Activated CD4-positive, alpha-beta memory T cell treated with anti-CD3 and anti-CD28 coated beads for 36 hours (primary cell): ENCODE results near the gene RPA3. TPM values are rescaled to one million over a fixed set of nuclear protein-coding genes. Genes with fewer than 3 reads are reported as not detected.

Experiments used
- CTCF ChIA-PET: fragments of 350-600 bp; sonication (Branson Sonifier 250); formaldehyde crosslinking; loops from one replicate; lab custom pipeline; 2021; ENCODE audit warnings: antibody characterized with exemption, inconsistent platforms; lab: Charles Lee
- POLR2A ChIA-PET: fragments of 350-600 bp; sonication (Branson Sonifier 250); formaldehyde crosslinking; loops from one replicate; lab custom pipeline; 2021; ENCODE audit warnings: antibody characterized with exemption; lab: Charles Lee
- DNase-seq: peaks from one replicate; pipeline ENCODE4 v3.0.0-alpha.2; 2020
- H3K27ac Mint-ChIP-seq: one replicate; pipeline ENCODE4 v1.8.0; 2021; ENCODE audit warnings: mixed read lengths
- H3K27me3 Mint-ChIP-seq: one replicate; pipeline ENCODE4 v1.8.0; 2021; ENCODE audit warnings: mixed read lengths
- H3K36me3 Mint-ChIP-seq: one replicate; pipeline ENCODE4 v1.8.0; 2021; ENCODE audit warnings: mixed read lengths
- H3K4me1 Mint-ChIP-seq: one replicate; pipeline ENCODE4 v1.8.0; 2021; ENCODE audit warnings: low read depth, mixed read lengths
- H3K4me3 Mint-ChIP-seq: one replicate; pipeline ENCODE4 v1.8.0; 2021; ENCODE audit warnings: mild to moderate bottlenecking, mixed read lengths
- H3K9me3 Mint-ChIP-seq: one replicate; pipeline ENCODE4 v1.8.0; 2021; ENCODE audit warnings: mixed read lengths
- intact Hi-C: fragments of 100-400 bp; cut with micrococcal nuclease; formaldehyde crosslinking; loops from one replicate; pipeline ENCODE4 v1.15.1; 2023
- total RNA-seq, 2 experiments: library from RNA; stranded (reverse); gene quantifications; one replicate each; pipeline ENCODE4 v1.2.3, GENCODE V29; 2021

RPA3 gene
- total RNA-seq, 2 experiments from 2014 or later, result 214 to 220 TPM

GRCh38 chr7:7618410-7618809 is 100.0 kb downstream of the RPA3 start:
- intact Hi-C loops, result no loop called here
- no peak for DNase-seq
- Mint-ChIP-seq H3K27ac (no peak overlapping the region), H3K4me3 (no peak overlapping the region), H3K36me3 (no peaks in the 10 kb centered on the region), H3K27me3 (no peaks in the 10 kb centered on the region), H3K9me3 (no peaks in the 10 kb centered on the region), H3K4me1 (peaks cover 5% of the 10 kb centered on the region)
- ChIA-PET CTCF (no interaction called here), POLR2A (no interaction called here)

DNA sequence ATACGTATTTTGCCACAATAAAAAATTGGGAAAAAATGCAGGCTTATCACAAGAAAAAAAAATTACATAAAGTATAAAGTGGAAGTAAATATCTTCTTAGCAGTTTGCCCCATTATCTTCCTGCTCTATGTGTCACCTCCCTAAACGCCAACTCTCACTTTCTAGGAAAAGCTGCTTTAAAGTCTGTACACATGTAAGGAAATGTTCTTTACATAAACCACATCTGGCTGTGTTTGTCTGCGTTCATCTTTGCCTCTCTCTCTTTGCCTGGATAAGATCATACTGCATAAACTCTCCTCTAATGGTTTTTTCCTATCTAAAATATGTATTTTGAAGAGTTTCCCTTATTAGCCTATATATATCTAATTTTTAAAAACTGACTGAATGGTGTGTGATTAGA is 100.9 kb downstream of the RPA3 start:
- DNase-seq, result no peak
- H3K27ac Mint-ChIP-seq, result no peak overlapping the region
- H3K4me1 Mint-ChIP-seq, result peaks cover 5% of the 10 kb centered on the region
- no peaks in the 10 kb centered on the region for H3K27me3 Mint-ChIP-seq
- CTCF ChIA-PET, result interaction anchor here (0.6 kb wide), 1 partner anchor 26 kb away, joined by 4 read pairs; no protein-coding TSS in a partner anchor
- POLR2A ChIA-PET, result no interaction called here
- no peak overlapping the region for H3K4me3 Mint-ChIP-seq
- H3K36me3 Mint-ChIP-seq, result no peaks in the 10 kb centered on the region
- intact Hi-C loops, result no loop called here
- H3K9me3 Mint-ChIP-seq, result no peaks in the 10 kb centered on the region

- Mint-ChIP-seq H3K9me3 (no peaks in the 10 kb centered on the region), H3K36me3 (peaks cover 2% of the 10 kb centered on the region)
- POLR2A ChIA-PET, result no interaction called here
Measured at GRCh38 chr7:7614018-7614741, 104.2 kb downstream of the RPA3 start.

GRCh38 chr7:7613210-7613609 is 105.2 kb downstream of the RPA3 start:
- ChIA-PET POLR2A (no interaction called here), CTCF (no interaction called here)
- Mint-ChIP-seq H3K4me3 (no peak overlapping the region), H3K36me3 (peaks cover 2% of the 10 kb centered on the region), H3K27ac (no peak overlapping the region), H3K9me3 (no peaks in the 10 kb centered on the region), H3K27me3 (no peaks in the 10 kb centered on the region), H3K4me1 (peaks cover 7% of the 10 kb centered on the region)
- intact Hi-C loops, result no loop called here
- DNase-seq, result no peak

More at GRCh38 chr7:7614018-7614741, 104.2 kb downstream of the RPA3 start:
- no peak for DNase-seq
- Mint-ChIP-seq H3K4me1 (peaks cover 7% of the 10 kb centered on the region), H3K27ac (no peak overlapping the region), H3K27me3 (no peaks in the 10 kb centered on the region), H3K4me3 (no peak overlapping the region)
- intact Hi-C loops, result no loop called here
- CTCF ChIA-PET, result no interaction called here

DNA sequence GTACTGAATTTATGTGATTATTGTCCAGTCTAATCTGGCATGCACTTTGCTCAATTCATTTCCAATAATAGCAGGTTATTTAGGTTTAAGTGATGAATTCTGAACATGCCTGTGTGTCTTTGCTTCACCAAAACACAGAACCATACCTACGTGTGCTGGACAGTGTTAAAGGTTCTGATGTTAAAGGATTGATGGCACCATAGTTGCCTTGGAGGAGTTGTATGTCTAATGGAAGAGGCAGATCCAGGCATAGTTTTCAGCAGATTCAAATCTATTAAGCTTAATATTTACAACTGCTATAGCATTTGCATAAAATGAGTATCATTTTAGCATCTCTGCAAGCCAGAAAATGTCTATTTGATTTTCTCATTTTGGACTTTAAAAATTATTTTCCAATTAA is 105.9 kb downstream of the RPA3 start:
- CTCF ChIA-PET, result no interaction called here

DNA sequence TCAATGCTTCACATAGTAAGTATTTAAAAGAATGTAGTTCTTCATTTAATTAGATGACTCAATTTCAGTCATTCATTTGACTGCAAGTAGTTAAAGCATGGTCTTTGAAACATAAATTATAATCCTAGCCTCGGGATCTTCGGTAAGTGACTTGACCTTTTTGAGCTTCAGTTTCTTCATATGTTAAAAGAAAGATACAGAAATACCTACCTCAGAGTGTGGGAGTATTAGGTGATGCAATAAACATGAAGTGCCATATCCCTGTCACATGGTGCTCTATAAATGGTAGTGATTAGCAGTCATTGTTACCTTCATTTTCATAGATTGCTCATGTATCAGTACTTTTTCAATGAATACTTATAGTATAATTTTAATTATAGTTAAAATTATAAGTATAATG is 109.1 kb downstream of the RPA3 start:
- Mint-ChIP-seq H3K27ac (no peak overlapping the region), H3K4me1 (peaks cover 2% of the 10 kb centered on the region)
- POLR2A ChIA-PET, result no interaction called here

More for the DNA sequence above, 105.9 kb downstream of the RPA3 start:
- intact Hi-C loops, result no loop called here
- no peak overlapping the region for H3K27ac Mint-ChIP-seq
- H3K9me3 Mint-ChIP-seq, result no peaks in the 10 kb centered on the region
- no peaks in the 10 kb centered on the region for H3K27me3 Mint-ChIP-seq
- no peak for DNase-seq
- H3K4me3 Mint-ChIP-seq, result no peak overlapping the region
- peaks cover 5% of the 10 kb centered on the region for H3K4me1 Mint-ChIP-seq
- peaks cover 7% of the 10 kb centered on the region for H3K36me3 Mint-ChIP-seq
- POLR2A ChIA-PET, result no interaction called here

GRCh38 chr7:7607010-7607409 is 111.4 kb downstream of the RPA3 start:
- H3K27ac Mint-ChIP-seq, result no peak overlapping the region
- ChIA-PET POLR2A (no interaction called here), CTCF (no interaction called here)
- no peak overlapping the region for H3K4me3 Mint-ChIP-seq
- H3K27me3 Mint-ChIP-seq, result no peaks in the 10 kb centered on the region
- H3K9me3 Mint-ChIP-seq, result no peaks in the 10 kb centered on the region
- DNase-seq, result no peak
- peaks cover 2% of the 10 kb centered on the region for H3K4me1 Mint-ChIP-seq
- intact Hi-C loops, result no loop called here
- peaks cover 7% of the 10 kb centered on the region for H3K36me3 Mint-ChIP-seq

More for the DNA sequence above, 109.1 kb downstream of the RPA3 start:
- DNase-seq, result no peak
- CTCF ChIA-PET, result no interaction called here
- intact Hi-C loops, result no loop called here
- H3K4me3 Mint-ChIP-seq, result no peak overlapping the region
- no peaks in the 10 kb centered on the region for H3K27me3 Mint-ChIP-seq
- no peaks in the 10 kb centered on the region for H3K9me3 Mint-ChIP-seq
- peaks cover 7% of the 10 kb centered on the region for H3K36me3 Mint-ChIP-seq

GRCh38 chr7:7596176-7596575 is 122.2 kb downstream of the RPA3 start:
- no peaks in the 10 kb centered on the region for H3K4me1 Mint-ChIP-seq
- peaks cover 34% of the 10 kb centered on the region for H3K36me3 Mint-ChIP-seq
- H3K9me3 Mint-ChIP-seq, result no peaks in the 10 kb centered on the region
- no peak overlapping the region for H3K4me3 Mint-ChIP-seq
- H3K27ac Mint-ChIP-seq, result no peak overlapping the region
- DNase-seq, result no peak
- POLR2A ChIA-PET, result no interaction called here
- no peaks in the 10 kb centered on the region for H3K27me3 Mint-ChIP-seq
- intact Hi-C loops, result loop anchor here (1.0 kb wide), 1 partner anchor 593 kb away; no protein-coding TSS in a partner anchor
- CTCF ChIA-PET, result interaction anchor here (0.7 to 2.1 kb wide), 10 partner anchors 13 to 700 kb away, joined by 3 to 9 read pairs (median 4); partner anchors contain the start of gene UMAD1

GRCh38 chr7:7595451-7595850 is 123.0 kb downstream of the RPA3 start:
- CTCF ChIA-PET, result interaction anchor here (0.6 to 2.1 kb wide), 15 partner anchors 11 to 700 kb away, joined by 3 to 9 read pairs (median 4); partner anchors contain the start of gene UMAD1

More at GRCh38 chr7:7595451-7595850, 123.0 kb downstream of the RPA3 start:
- intact Hi-C loops, result loop anchor here (1.0 to 2.0 kb wide), 2 partner anchors 166 to 621 kb away; no protein-coding TSS in a partner anchor
- no peak for DNase-seq
- POLR2A ChIA-PET, result no interaction called here
- H3K9me3 Mint-ChIP-seq, result no peaks in the 10 kb centered on the region
- peaks cover 30% of the 10 kb centered on the region for H3K36me3 Mint-ChIP-seq
- H3K4me1 Mint-ChIP-seq, result no peaks in the 10 kb centered on the region
- no peaks in the 10 kb centered on the region for H3K27me3 Mint-ChIP-seq
- no peak overlapping the region for H3K4me3 Mint-ChIP-seq
- H3K27ac Mint-ChIP-seq, result no peak overlapping the region

Other genes starting within 250 kb of the RPA3 start
- gene COL28A1, start 182.7 kb downstream of the RPA3 start, total RNA-seq, result under 1 TPM in 1 of 2 experiments, not detected in 1; 0.19 TPM
- gene MIOS, start 151.7 kb downstream of the RPA3 start, total RNA-seq, result 10 to 100 TPM; 37.2 to 37.7 TPM
- gene UMAD1, start 77.9 kb downstream of the RPA3 start, total RNA-seq, result 10 to 100 TPM; 15.0 to 17.6 TPM